H1 (cell line): Measurements from ENCODE around the gene DDN.

ENCODE experiments used
- CTCF ChIP-seq, 3 experiments: IDR thresholded peaks; 1 replicate in 2 of 3; 2 replicates in 1 of 3; pipeline versions ENCODE4 v1.5.1 to v1.6.1; 2011; ENCODE audit warnings: low read length in 3 of 3, mild to moderate bottlenecking in 3 of 3, inconsistent platforms in 2 of 3, low read depth in 1 of 3, moderate library complexity in 1 of 3; ENCODE audit not compliant: insufficient read depth in 1 of 3; ENCODE audit errors: control extremely low read depth in 1 of 3
- GABPA ChIP-seq: IDR thresholded peaks from 2 replicates; pipeline ENCODE4 v1.6.1; 2011; ENCODE audit warnings: mild to moderate bottlenecking, low read length, moderate library complexity, borderline replicate concordance; ENCODE audit not compliant: insufficient read depth
- GTF2F1 ChIP-seq: IDR thresholded peaks from 2 replicates; pipeline ENCODE4 v1.6.1; 2012; ENCODE audit warnings: low read depth, low read length, improper control_type of control experiment, borderline replicate concordance
- RAD21 ChIP-seq, 2 experiments: IDR thresholded peaks in 1 of 2; conservative IDR thresholded peaks in 1 of 2; 2 replicates each; pipeline ENCODE4 v1.6.1; 2011; ENCODE audit warnings: low read depth in 2 of 2, low read length in 2 of 2, improper control_type of control experiment in 1 of 2, inconsistent platforms in 1 of 2, mild to moderate bottlenecking in 1 of 2, moderate library complexity in 1 of 2
- TBP ChIP-seq: IDR thresholded peaks from 2 replicates; pipeline ENCODE4 v1.6.1; 2011; ENCODE audit warnings: low read depth, low read length, improper control_type of control experiment
- ZNF274 ChIP-seq: IDR thresholded peaks from 2 replicates; pipeline ENCODE4 v1.7.0; 2012; ENCODE audit warnings: low read length, borderline replicate concordance; ENCODE audit errors: extremely low read depth
- TF ChIP-seq, protein P1 (sequence below): IDR thresholded peaks from 2 replicates; pipeline ENCODE4 v1.6.1; 2011; ENCODE audit warnings: low read length, improper control_type of control experiment

- TF ChIP-seq CTCF (IDR thresholded peaks at IDR 0.05; ENCODE audit: control extremely low read depth in 1 of 3, insufficient read depth in 1 of 3, low read depth in 1 of 3, low read length in 3 of 3) (no peak), GTF2F1 (no peak), ZNF274 (no peak), RAD21 (IDR thresholded peaks at IDR 0.05 in 1 of 2, conservative IDR thresholded peaks at IDR 0.05 in 1 of 2; ENCODE audit: low read depth in 2 of 2, low read length in 2 of 2) (no peak), GABPA (no peak), TBP (no peak)
- TF ChIP-seq, protein P1, sequence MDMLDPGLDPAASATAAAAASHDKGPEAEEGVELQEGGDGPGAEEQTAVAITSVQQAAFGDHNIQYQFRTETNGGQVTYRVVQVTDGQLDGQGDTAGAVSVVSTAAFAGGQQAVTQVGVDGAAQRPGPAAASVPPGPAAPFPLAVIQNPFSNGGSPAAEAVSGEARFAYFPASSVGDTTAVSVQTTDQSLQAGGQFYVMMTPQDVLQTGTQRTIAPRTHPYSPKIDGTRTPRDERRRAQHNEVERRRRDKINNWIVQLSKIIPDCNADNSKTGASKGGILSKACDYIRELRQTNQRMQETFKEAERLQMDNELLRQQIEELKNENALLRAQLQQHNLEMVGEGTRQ = no peak
These were observed 38.3 kb downstream of the DDN start for GRCh38 chr12:48960834-48961233.
